HG02678 (cell line): ENCODE data around the gene AOC1.
"Not testable (repeated sequence)": the region's sequence is repeated elsewhere in the genome, so short reads cannot be mapped to it uniquely, and the experiment has no call there.

Source experiments
- ATAC-seq: cut with Tn5 transposase; IDR thresholded peaks from one replicate; pipeline ENCODE4 v1.9.1; 2021; ENCODE audit warnings: mild to moderate bottlenecking, moderate library complexity; ENCODE audit not compliant: unreplicated experiment

The AOC1 gene

GRCh38 chr7:150891740-150892139 is 39.4 kb downstream of the AOC1 start:
- ATAC-seq, result no peak

- ATAC-seq, result no peak
Observed at GRCh38 chr7:150895809-150896208, 43.5 kb downstream of the AOC1 start.

- ATAC-seq, result no peak
Observed at GRCh38 chr7:150896562-150897209, 44.4 kb downstream of the AOC1 start.

GRCh38 chr7:150897502-150898474 is 45.5 kb downstream of the AOC1 start:
- peak; percentile 73 for ATAC-seq

GRCh38 chr7:150898475-150899011 is 46.2 kb downstream of the AOC1 start:
- ATAC-seq, result peak; percentile 55

GRCh38 chr7:150900675-150901074 is 48.4 kb downstream of the AOC1 start:
- no peak for ATAC-seq

GRCh38 chr7:150901160-150902035 is 49.1 kb downstream of the AOC1 start:
- ATAC-seq, result no peak

- ATAC-seq, result no peak
Observed at GRCh38 chr7:150902078-150903033, 50.0 kb downstream of the AOC1 start.

- no peak for ATAC-seq
Observed at GRCh38 chr7:150903606-150904005, 51.3 kb downstream of the AOC1 start.

GRCh38 chr7:150904011-150904909 is 51.9 kb downstream of the AOC1 start:
- ATAC-seq, result no peak

- no peak for ATAC-seq
Observed at GRCh38 chr7:150908173-150908572, 55.9 kb downstream of the AOC1 start.

- no peak for ATAC-seq
Observed at GRCh38 chr7:150909200-150909995, 57.1 kb downstream of the AOC1 start.

- not testable (repeated sequence) for ATAC-seq
Observed at GRCh38 chr7:150910305-150910995, 58.1 kb downstream of the AOC1 start.

GRCh38 chr7:150910996-150911422 is 58.7 kb downstream of the AOC1 start:
- no peak for ATAC-seq
